ENCODE results near the gene KRTAP10-3.

GRCh38 chr21:44516828-44517174 lies 41.8 kb downstream of the KRTAP10-3 start:
- no peak for TF ChIP-seq SMARCE1 (IDR thresholded peaks at IDR 0.05)
- TF ChIP-seq HMG20A (CRISPR knock-in tag; conservative IDR thresholded peaks at IDR 0.05), result no peak
- TF ChIP-seq EZH2 (IDR thresholded peaks at IDR 0.05; ENCODE audit: borderline replicate concordance, low read depth, low read length), result no peak
- no peak for TF ChIP-seq CTCF (IDR thresholded peaks at IDR 0.05 in 2 of 3, conservative IDR thresholded peaks at IDR 0.05 in 1 of 3; ENCODE audit: insufficient read depth in 2 of 3, low read depth in 1 of 3, low read length in 3 of 3)
- no peak for TF ChIP-seq KDM5B (IDR thresholded peaks at IDR 0.05; ENCODE audit: insufficient replicate concordance, low read depth, low read length)
- no peak for TF ChIP-seq EP300 (IDR thresholded peaks at IDR 0.05; ENCODE audit: low read length)
